Neural progenitor cell (in vitro differentiated cells): Measurements from ENCODE around the gene GLS.

Experiments used
- EZH2 ChIP-seq: fragments of 200-600 bp; sonication (generic); IDR thresholded peaks from 2 replicates; pipeline ENCODE4 v1.6.1; 2017; ENCODE audit warnings: antibody characterized with exemption, mild to moderate bottlenecking, moderate library complexity
- EZH2phosphoT487 ChIP-seq: fragments of 200-600 bp; sonication (generic); IDR thresholded peaks from 2 replicates; pipeline ENCODE4 v1.6.1; 2017; ENCODE audit warnings: antibody characterized with exemption
- TF ChIP-seq, protein P1 (sequence below): fragments of 200-600 bp; sonication (generic); IDR thresholded peaks from 2 replicates; pipeline ENCODE4 v1.5.1; 2017; ENCODE audit warnings: antibody characterized with exemption, mild to moderate bottlenecking

DNA sequence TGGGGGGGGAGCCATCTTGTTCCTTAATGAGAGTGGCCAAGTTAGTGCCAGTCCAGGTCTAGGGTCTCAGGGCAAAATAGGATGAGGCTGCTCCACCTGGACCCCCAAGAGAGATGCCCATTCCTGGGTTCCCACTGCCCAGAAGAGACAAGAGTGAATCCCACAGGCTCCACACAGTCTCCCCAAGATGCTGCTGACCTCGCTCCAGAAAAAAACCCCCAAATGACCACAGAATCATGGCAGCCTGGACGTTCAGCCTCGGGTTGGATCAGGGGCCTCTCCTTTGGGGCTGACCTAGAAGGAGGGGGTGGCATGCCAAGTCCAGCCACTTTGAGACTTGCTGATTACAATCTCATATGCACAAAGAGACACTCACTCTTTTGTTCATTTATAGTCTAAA lies 108.3 kb downstream of the GLS start:
- TF ChIP-seq, protein P1, sequence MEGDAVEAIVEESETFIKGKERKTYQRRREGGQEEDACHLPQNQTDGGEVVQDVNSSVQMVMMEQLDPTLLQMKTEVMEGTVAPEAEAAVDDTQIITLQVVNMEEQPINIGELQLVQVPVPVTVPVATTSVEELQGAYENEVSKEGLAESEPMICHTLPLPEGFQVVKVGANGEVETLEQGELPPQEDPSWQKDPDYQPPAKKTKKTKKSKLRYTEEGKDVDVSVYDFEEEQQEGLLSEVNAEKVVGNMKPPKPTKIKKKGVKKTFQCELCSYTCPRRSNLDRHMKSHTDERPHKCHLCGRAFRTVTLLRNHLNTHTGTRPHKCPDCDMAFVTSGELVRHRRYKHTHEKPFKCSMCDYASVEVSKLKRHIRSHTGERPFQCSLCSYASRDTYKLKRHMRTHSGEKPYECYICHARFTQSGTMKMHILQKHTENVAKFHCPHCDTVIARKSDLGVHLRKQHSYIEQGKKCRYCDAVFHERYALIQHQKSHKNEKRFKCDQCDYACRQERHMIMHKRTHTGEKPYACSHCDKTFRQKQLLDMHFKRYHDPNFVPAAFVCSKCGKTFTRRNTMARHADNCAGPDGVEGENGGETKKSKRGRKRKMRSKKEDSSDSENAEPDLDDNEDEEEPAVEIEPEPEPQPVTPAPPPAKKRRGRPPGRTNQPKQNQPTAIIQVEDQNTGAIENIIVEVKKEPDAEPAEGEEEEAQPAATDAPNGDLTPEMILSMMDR = no peak
- TF ChIP-seq EZH2phosphoT487 (no peak), EZH2 (no peak)
